Mononuclear cell (primary cell): ENCODE results near the gene SNTN. TPM values are rescaled to one million over a fixed set of nuclear protein-coding genes. Genes with fewer than 3 reads are reported as not detected.
"Not testable (repeated sequence)": the region's sequence is repeated elsewhere in the genome, so short reads cannot be mapped to it uniquely, and the experiment has no call there.

Source experiments
- H3K27me3 ChIP-seq: 2 replicates; pipeline ENCODE4 v1.6.0; 2011; ENCODE audit warnings: low read length, control low read depth; ENCODE audit not compliant: insufficient read depth
- H3K4me1 ChIP-seq: 2 replicates; pipeline ENCODE4 v1.5.1; 2011; ENCODE audit warnings: mild to moderate bottlenecking, low read length, control low read depth; ENCODE audit not compliant: insufficient read depth
- H3K4me3 ChIP-seq: 2 replicates; pipeline ENCODE4 v1.5.1; 2011; ENCODE audit warnings: mild to moderate bottlenecking, low read length, moderate library complexity
- H3K9me3 ChIP-seq: 2 replicates; pipeline ENCODE4 v1.5.1; 2011; ENCODE audit warnings: low read depth, mild to moderate bottlenecking, control low read depth, low read length
- total RNA-seq: library from RNA; depleted of rRNA; stranded (reverse); fragments of >200 nt; gene quantifications from one replicate; pipeline ENCODE4 v1.2.3, GENCODE V29; 2012

Gene SNTN
- total RNA-seq, result not detected

- no peaks in the 10 kb centered on the region for H3K27me3 ChIP-seq
- H3K4me1 ChIP-seq, result no peaks in the 10 kb centered on the region
- H3K9me3 ChIP-seq, result no peaks in the 10 kb centered on the region
- H3K4me3 ChIP-seq, result no peak within 1 kb of the TSS
Measured at GRCh38 chr3:63652066-63652725, at the start of gene SNTN. Gene SNTN, plus strand, starts transcription at chr3:63652675. Its CDS starts 13 bp downstream, at chr3:63652688.

DNA sequence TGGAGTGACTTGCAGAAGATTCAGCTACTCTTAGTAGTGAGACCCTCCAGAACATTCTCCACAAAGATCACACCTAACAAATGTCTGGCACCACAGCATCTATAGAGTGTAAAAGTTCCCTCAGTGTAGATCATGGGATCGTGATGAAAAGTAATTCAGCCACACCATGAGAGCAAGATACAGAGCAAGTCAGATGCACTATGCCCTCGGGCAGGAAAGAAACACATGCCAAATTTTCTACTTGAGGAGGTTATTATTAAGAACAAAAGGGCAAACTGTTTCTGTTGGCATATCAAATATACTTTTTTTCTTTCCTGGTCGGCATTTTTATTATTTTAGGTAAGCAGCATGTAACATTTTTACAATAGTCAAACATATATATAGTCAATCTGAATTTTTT is 44.8 kb upstream of the SNTN start:
- H3K4me3 ChIP-seq, result no peak overlapping the region
- H3K27me3 ChIP-seq, result no peaks in the 10 kb centered on the region
- no peaks in the 10 kb centered on the region for H3K4me1 ChIP-seq
- H3K9me3 ChIP-seq, result no peaks in the 10 kb centered on the region

DNA sequence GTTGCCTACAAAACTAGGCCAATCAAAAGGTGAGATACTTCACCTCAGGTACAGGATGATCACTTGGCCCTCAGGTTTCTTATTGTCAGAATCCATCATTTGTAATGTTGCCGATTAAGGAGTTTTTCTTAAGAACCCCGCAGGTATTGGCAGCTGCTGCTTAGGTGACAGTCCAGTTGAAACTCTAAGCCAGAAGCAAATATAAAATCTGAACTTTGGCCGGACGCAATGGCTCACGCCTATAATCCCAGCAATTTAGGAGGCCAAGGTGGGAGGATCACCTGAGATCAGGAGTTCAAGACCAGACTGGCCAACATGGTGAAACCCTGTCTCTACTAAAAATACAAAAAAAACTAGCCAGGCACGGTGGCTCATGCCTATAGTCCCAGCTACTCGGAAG is 43.1 kb upstream of the SNTN start:
- Histone ChIP-seq H3K4me1 (no peaks in the 10 kb centered on the region), H3K27me3 (no peaks in the 10 kb centered on the region), H3K9me3 (no peaks in the 10 kb centered on the region), H3K4me3 (no peak overlapping the region)

DNA sequence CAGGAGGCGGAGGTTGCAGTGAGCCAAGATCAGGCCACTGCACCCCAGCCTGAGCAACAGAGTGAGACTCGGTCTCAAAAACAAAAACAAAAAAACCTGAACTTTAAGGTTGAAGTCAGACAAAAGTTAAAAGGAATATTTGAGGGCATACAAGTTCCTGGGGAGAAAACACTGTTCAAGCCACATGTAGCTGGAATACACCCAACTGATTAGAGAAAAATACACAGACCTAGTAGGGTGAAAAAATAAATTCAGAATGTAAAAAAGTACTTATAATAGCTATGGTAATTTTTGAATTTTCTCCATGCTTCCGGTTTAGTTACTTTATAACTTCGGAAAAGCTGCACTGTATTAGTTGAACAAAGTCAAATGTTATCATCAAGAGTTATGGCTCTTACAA is 42.6 kb upstream of the SNTN start:
- Histone ChIP-seq H3K9me3 (no peaks in the 10 kb centered on the region), H3K4me1 (no peaks in the 10 kb centered on the region), H3K4me3 (no peak overlapping the region), H3K27me3 (no peaks in the 10 kb centered on the region)

DNA sequence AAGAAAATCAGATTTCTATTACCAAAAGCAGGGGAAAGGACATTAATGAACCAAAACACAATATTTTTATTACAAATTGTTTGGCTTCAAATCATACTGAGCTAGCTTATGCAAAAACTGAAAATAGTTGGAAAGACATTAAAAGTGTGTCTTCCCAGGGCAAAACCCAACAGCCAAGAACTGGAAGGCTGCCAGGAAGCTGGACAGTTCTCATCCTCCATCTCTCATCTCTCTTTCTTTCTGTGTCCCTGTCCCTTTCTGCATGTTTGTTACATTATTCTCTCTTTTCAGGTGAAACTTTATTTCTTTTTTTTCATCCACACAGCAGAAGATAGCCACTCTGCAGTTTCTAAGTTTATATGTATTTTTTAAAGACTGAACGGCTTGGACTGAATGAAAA is 41.1 kb upstream of the SNTN start:
- Histone ChIP-seq H3K4me1 (no peaks in the 10 kb centered on the region), H3K9me3 (no peaks in the 10 kb centered on the region), H3K4me3 (no peak overlapping the region), H3K27me3 (no peaks in the 10 kb centered on the region)

GRCh38 chr3:63613561-63613960 is 38.9 kb upstream of the SNTN start:
- Histone ChIP-seq H3K4me3 (no peak overlapping the region), H3K27me3 (no peaks in the 10 kb centered on the region), H3K4me1 (no peaks in the 10 kb centered on the region), H3K9me3 (no peaks in the 10 kb centered on the region)

- no peaks in the 10 kb centered on the region for H3K27me3 ChIP-seq
- H3K4me3 ChIP-seq, result no peak overlapping the region
- no peaks in the 10 kb centered on the region for H3K4me1 ChIP-seq
- H3K9me3 ChIP-seq, result no peaks in the 10 kb centered on the region
Measured at GRCh38 chr3:63617391-63617790, 35.1 kb upstream of the SNTN start.

GRCh38 chr3:63624941-63625560 is 27.4 kb upstream of the SNTN start:
- H3K27me3 ChIP-seq, result no peaks in the 10 kb centered on the region
- H3K9me3 ChIP-seq, result no peaks in the 10 kb centered on the region
- H3K4me1 ChIP-seq, result no peaks in the 10 kb centered on the region
- H3K4me3 ChIP-seq, result no peak overlapping the region

- H3K4me3 ChIP-seq, result no peak overlapping the region
- H3K4me1 ChIP-seq, result no peaks in the 10 kb centered on the region
- no peaks in the 10 kb centered on the region for H3K9me3 ChIP-seq
- no peaks in the 10 kb centered on the region for H3K27me3 ChIP-seq
Measured at GRCh38 chr3:63631670-63632069, 20.8 kb upstream of the SNTN start.

DNA sequence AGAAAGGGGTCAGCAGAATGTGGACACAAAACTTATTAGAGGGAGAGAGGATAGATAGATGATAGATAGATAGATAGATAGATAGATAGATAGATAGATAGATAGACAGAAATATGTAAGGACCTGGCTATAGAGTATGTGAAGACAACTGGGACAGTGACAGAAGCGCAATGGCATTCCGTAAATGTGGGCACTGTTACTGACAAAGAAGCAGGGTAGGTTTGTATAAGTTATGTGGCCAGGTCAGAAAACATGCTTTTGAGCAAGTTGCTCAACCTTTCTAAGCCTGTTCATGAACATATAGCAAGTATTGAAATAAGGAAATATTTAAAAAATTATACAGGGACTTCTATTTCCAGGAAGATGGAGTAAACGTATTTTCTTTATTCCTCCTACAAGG is 17.3 kb upstream of the SNTN start:
- Histone ChIP-seq H3K4me1 (no peaks in the 10 kb centered on the region), H3K4me3 (no peak overlapping the region), H3K27me3 (no peaks in the 10 kb centered on the region), H3K9me3 (no peaks in the 10 kb centered on the region)

DNA sequence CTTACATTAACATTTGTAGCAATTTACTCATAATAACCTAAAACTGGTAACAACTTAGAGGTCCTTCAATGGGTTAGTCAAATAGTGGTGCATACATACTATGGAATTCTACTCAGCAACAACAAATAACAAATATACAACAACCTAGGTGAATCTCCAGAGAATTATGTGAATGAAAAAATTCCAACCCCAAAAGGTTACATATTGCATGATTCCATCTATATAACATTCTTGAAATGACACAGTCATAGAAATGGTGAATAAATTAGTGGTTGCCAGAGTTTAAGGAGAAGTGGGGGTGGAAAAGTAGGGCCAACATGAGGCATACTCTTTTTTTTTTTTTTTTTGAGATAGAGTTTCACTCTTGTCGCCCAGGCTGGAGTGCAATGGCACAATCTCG is 12.7 kb upstream of the SNTN start:
- no peaks in the 10 kb centered on the region for H3K27me3 ChIP-seq
- H3K4me1 ChIP-seq, result no peaks in the 10 kb centered on the region
- H3K9me3 ChIP-seq, result no peaks in the 10 kb centered on the region
- no peak overlapping the region for H3K4me3 ChIP-seq

DNA sequence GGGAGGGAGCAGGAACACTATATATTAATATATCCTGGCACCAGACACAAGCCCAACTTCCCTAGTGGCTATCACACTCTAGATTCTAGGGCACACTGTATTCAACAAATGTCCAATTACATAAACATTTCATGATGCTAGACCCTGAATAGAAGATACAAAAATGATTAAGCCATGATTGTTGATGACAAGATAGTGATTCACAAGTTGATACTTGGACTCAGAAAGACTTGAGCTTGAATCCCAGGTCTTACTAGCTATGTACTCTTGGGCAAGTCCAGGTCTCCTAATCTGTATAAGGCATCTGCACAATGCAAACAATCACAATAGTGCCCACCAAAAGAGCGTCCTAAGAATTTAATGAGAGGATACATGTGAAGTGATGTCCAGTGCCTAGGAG is 10.0 kb upstream of the SNTN start:
- no peaks in the 10 kb centered on the region for H3K27me3 ChIP-seq
- no peak overlapping the region for H3K4me3 ChIP-seq
- no peaks in the 10 kb centered on the region for H3K9me3 ChIP-seq
- no peaks in the 10 kb centered on the region for H3K4me1 ChIP-seq

GRCh38 chr3:63644212-63644797 is 8.2 kb upstream of the SNTN start:
- Histone ChIP-seq H3K4me1 (no peaks in the 10 kb centered on the region), H3K9me3 (no peaks in the 10 kb centered on the region), H3K4me3 (no peak overlapping the region), H3K27me3 (no peaks in the 10 kb centered on the region)

DNA sequence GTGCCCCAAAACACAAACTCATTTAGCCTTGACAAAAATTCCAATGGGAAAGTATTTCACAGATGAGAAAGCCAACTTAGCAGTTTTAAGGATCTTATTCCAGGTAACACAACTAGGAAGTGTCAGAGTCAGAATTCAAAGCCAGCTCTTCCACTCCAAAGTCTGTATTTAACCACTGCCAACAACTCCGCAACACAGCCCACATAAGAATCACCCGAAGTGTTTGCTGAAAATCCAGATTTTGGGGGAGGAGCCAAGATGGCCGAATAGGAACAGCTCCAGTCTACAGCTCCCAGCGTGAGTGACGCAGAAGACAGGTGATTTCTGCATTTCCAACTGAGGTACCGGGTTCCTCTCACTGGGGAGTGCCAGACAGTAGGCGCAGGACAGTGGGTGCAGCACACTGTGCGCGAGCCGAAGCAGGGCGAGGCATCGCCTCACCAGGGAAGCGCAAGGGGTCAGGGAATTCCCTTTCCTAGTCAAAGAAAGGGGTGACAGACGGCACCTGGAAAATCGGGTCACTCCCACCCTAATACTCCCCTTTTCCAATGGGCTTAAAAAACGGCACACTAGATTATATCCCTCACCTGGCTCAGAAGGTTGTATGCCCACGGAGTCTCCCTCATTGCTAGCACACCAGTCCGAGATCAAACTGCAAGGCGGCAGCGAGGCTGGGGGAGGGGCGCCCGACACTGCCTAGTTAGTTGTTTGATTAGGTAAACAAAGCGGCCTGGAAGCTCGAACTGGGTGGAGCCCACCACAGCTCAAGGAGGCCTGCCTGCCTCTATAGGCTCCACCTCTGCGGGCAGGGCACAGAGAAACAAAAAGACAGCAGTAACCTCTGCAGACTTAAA is 7.3 kb upstream of the SNTN start:
- not testable (repeated sequence) for H3K27me3 ChIP-seq, H3K9me3 ChIP-seq, H3K4me1 ChIP-seq, H3K4me3 ChIP-seq

DNA sequence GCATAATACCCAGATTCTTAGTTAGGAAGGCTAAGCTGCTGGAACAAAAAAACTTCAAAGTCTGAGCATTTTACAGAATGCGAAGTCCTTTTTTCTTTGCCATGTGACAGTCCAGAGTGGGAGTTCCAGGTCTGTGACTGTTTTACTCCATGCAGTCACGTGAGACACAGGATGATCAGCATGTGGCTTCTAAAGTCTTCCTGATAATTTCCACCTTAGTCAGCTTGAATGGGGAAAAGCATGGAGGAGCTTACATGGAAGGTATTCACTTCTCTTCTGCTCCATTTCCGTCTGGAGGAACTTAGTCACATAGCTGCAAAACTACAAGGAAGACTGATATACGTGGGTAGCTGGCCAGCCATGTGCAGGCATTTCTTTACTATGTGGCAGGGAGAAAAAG is 1.7 kb downstream of the SNTN start:
- Histone ChIP-seq H3K9me3 (no peaks in the 10 kb centered on the region), H3K4me1 (no peaks in the 10 kb centered on the region), H3K4me3 (no peak overlapping the region), H3K27me3 (no peaks in the 10 kb centered on the region)
